Measurements from ENCODE around the gene WSCD2.

Gene WSCD2

DNA sequence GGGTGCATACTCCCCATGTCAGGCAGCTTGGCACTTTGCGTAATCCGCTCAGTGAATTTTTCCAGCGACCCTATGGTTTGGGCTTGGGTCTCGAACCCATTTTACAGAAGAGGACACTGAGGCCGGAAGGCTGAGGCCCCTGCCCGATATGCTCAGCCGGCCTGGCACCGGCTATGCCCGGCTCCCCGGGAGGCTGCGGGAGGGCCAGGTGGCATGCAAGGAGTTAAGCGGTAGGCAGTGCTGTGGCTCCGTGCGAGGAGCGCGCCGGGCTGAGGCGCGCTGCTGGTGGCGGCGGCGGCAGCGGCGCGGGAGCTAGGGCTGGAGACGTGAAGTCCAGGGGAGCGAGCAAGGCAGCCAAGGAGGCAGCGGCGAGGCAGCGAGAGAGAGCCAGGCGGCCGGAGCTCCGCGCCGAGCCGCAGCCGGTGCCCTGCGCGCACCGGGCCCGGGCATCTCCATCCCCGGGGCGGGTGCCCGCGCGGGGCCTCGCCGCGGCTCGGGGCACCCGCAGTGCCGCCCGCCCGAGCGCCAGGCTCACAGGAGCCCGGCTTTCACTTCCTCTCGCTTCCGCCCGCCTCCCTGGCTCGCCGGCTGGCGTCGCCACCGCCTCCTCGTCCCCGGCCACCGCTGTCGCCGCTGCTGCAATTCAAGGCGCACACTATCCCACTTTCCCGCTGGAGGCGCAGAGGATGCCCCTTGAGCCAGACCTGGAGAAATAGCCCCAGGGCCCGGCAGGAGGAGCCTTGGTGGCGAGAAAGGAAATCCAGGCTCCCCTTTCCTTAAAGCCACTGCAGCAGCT lies at the start of gene WSCD2:
WSCD2 (plus strand) TSS at position 272 of the 796 bp plus-strand sequence. CDS start 66,545 bp downstream, outside the sequence.
- DNase-seq (ENCODE audit: low read depth) = no peak

- DNase-seq (ENCODE audit: low read depth) = no peak
Observed at GRCh38 chr12:108079721-108080120, 49.4 kb upstream of the WSCD2 start.

- DNase-seq (ENCODE audit: low read depth) = no peak
Observed at GRCh38 chr12:108080363-108080762, 48.7 kb upstream of the WSCD2 start.

DNA sequence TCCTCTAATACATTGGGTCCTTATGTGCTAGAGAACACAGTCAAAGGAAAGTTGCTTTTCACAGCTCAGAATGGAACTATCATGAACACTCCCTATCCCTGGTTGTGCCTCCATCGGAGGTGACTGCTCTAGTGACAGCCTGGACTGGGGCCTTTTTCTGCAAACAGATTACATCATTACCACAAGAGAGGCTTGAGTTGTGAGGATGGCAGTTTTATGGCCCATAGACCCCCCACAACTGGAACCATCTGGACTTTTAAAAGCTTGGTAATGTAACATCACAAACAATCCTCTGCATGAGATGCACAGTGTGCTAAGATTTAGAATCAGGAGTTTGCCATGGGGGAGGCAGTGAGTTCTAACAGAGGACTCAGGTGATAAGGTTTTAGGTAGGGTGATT lies 46.6 kb upstream of the WSCD2 start:
- DNase-seq (ENCODE audit: low read depth) = no peak

- DNase-seq (ENCODE audit: low read depth) = no peak
Observed at GRCh38 chr12:108087900-108088299, 41.2 kb upstream of the WSCD2 start.

- DNase-seq (ENCODE audit: low read depth) = no peak
Observed at GRCh38 chr12:108090107-108090899, 38.8 kb upstream of the WSCD2 start.

- no peak for DNase-seq (ENCODE audit: low read depth)
Observed at GRCh38 chr12:108090932-108091678, 38.0 kb upstream of the WSCD2 start.

DNA sequence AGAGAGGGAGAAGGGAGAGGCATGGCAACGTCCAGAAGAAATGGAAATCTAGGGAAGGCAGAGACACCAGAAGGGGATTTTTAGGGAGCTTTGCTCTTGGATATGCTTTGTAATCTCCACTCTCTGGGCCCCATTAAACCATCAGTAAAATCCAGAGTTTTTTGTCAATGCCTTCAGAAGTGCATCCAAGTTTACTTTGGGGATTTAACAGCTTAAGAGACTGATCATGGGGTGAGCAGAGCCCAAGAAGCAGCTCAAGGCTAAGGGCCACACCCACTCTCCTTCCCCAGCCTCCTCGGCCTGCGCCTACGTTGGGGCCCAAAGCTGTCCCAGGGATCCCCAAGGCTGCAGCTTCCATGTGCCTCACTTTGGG lies 37.4 kb upstream of the WSCD2 start:
- no peak for DNase-seq (ENCODE audit: low read depth)

GRCh38 chr12:108093209-108093608 lies 35.9 kb upstream of the WSCD2 start:
- DNase-seq (ENCODE audit: low read depth) = no peak

DNA sequence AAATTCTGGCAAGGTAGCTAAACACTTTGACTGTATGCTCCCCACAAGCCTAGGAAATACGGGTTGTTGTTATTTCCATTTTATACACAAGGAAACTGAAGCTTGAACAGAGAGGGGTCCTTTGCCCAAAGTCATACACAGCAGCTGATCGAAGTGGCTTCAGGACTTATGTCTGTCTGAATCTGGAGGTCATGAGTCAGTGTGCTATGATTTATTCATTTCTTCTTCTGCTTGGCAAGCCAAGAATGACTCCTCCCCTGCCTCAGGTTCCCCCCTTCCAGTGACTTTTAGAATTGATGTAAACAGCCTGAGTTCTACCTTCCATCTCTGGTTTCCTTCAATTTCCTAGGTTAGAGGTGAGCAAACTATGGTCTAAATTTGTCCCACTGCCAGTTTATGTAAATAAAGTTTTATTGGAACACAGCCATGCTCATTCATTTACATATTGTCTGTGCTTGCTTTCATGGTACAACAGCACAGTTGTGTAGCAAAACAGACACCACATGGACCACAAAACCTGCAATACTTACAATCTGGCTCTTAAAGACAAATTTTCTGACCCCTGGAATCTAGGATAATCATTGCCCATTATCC lies 34.9 kb upstream of the WSCD2 start:
- no peak for DNase-seq (ENCODE audit: low read depth)

GRCh38 chr12:108097160-108097911 lies 31.8 kb upstream of the WSCD2 start:
- DNase-seq (ENCODE audit: low read depth) = no peak

DNA sequence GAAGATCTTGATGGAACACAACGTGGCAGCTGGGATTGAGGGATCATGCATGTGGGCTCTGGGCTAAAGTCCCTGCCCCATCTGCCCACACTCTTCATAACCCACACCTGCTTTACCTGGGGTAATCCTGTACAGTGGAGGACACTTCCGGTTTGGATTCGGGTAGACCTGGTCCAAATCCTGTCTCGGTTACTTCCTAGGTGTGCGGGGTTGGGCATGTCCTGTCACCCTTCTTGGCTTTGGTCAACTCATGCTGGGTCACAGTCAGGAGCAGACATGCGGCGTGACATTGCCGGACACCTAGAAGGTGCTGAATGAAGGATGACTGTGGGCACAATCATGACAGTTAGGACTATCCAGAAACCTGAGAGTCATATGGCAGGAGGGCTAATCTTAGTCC lies 30.7 kb upstream of the WSCD2 start:
- DNase-seq (ENCODE audit: low read depth) = no peak

- no peak for DNase-seq (ENCODE audit: low read depth)
Observed at GRCh38 chr12:108099073-108099472, 30.0 kb upstream of the WSCD2 start.

DNA sequence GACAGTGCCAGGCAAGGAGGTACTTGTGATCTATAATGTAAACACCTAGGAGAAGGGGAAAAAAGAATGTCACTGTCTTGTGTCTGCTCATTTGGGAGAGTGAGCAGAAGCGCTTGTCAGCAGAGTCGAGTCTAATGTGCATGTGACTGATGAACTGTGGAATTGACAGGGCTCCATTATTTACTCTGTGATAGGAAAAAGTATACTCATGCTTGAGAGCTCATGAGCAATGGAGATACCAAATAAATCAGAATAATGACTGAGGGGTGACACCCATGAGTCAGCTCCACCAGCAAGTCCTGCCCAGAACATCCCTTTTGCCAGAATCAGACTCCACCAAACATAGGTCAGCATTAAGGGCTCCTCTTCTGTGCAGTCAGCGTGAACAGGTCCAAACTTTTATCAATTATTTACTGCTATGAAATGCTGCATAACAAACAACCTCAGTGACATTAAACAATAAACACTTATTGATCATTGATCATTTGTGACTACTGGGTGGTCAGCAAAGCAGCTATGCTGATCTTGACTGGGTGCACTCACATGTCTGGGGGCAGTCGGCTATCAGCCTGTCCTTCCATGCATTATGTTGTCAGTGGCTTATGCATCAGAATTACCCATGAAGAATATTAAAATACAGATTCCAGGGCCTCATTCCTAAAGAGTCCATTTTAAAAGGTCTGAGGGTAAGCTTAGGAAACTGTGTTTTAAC lies 29.2 kb upstream of the WSCD2 start:
- no peak for DNase-seq (ENCODE audit: low read depth)

- DNase-seq (ENCODE audit: low read depth) = no peak
Observed at GRCh38 chr12:108101605-108102175, 27.4 kb upstream of the WSCD2 start.

DNA sequence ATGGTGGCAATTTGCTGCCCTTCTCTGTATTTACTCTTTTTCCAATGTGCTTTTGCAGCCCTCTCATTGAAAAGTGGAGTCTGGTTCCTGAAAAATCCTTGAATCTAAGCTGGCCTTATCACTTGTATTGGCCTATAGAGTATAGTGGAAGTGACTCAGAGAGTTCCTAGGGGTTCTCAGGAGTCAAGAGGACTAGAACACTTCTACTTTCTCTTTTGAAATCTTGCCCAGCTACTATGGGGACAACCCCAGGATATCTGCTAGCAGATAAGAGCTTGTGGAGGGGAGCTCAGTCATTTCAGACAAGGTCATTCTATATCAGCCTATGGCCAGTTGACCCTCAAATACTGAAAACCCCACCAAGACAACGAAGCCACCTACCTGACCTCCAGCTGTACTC lies 26.7 kb upstream of the WSCD2 start:
- no peak for DNase-seq (ENCODE audit: low read depth)

GRCh38 chr12:108103087-108103486 lies 26.0 kb upstream of the WSCD2 start:
- DNase-seq (ENCODE audit: low read depth) = no peak

- DNase-seq (ENCODE audit: low read depth) = no peak
Observed at GRCh38 chr12:108103517-108103916, 25.6 kb upstream of the WSCD2 start.

- no peak for DNase-seq (ENCODE audit: low read depth)
Observed at GRCh38 chr12:108104657-108105056, 24.4 kb upstream of the WSCD2 start.

DNA sequence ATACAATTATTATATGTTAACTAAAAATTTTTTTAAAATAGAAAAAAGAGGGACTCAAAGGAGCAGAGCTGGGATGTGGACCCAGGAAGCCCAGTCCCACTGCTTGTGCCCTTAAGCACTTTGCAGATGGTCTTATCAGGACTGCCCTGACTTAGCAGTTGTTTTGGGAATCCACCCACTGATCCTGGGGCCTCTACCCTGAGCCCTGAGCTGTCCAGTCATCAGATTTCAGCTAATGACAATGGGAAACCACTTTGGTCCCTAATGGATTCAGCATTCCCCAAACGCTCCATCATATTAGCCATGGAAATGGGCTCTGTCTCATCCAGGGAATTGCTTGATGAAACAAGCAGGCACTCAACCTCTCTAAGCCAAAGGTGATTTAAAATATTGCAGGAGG lies 22.5 kb upstream of the WSCD2 start:
- DNase-seq (ENCODE audit: low read depth) = no peak

- no peak for DNase-seq (ENCODE audit: low read depth)
Observed at GRCh38 chr12:108107293-108107692, 21.8 kb upstream of the WSCD2 start.

Measured in stimulated activated CD8-positive, alpha-beta memory T cell treated with anti-CD3 and anti-CD28 coated beads, Interleukin-4, amount 100 ng/mL, for 24 hours (primary cell).